GM19328 (cell line): ENCODE results near the gene TCAF1.
A peak's percentile ranks its signal among the peaks of the same experiment; 100 is the strongest.

Experiments
- ATAC-seq: cut with Tn5 transposase; IDR thresholded peaks from one replicate; pipeline ENCODE4 v1.9.1; 2021; ENCODE audit warnings: mild to moderate bottlenecking, moderate library complexity; ENCODE audit not compliant: unreplicated experiment

The TCAF1 gene, protein sequence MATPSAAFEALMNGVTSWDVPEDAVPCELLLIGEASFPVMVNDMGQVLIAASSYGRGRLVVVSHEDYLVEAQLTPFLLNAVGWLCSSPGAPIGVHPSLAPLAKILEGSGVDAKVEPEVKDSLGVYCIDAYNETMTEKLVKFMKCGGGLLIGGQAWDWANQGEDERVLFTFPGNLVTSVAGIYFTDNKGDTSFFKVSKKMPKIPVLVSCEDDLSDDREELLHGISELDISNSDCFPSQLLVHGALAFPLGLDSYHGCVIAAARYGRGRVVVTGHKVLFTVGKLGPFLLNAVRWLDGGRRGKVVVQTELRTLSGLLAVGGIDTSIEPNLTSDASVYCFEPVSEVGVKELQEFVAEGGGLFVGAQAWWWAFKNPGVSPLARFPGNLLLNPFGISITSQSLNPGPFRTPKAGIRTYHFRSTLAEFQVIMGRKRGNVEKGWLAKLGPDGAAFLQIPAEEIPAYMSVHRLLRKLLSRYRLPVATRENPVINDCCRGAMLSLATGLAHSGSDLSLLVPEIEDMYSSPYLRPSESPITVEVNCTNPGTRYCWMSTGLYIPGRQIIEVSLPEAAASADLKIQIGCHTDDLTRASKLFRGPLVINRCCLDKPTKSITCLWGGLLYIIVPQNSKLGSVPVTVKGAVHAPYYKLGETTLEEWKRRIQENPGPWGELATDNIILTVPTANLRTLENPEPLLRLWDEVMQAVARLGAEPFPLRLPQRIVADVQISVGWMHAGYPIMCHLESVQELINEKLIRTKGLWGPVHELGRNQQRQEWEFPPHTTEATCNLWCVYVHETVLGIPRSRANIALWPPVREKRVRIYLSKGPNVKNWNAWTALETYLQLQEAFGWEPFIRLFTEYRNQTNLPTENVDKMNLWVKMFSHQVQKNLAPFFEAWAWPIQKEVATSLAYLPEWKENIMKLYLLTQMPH

DNA sequence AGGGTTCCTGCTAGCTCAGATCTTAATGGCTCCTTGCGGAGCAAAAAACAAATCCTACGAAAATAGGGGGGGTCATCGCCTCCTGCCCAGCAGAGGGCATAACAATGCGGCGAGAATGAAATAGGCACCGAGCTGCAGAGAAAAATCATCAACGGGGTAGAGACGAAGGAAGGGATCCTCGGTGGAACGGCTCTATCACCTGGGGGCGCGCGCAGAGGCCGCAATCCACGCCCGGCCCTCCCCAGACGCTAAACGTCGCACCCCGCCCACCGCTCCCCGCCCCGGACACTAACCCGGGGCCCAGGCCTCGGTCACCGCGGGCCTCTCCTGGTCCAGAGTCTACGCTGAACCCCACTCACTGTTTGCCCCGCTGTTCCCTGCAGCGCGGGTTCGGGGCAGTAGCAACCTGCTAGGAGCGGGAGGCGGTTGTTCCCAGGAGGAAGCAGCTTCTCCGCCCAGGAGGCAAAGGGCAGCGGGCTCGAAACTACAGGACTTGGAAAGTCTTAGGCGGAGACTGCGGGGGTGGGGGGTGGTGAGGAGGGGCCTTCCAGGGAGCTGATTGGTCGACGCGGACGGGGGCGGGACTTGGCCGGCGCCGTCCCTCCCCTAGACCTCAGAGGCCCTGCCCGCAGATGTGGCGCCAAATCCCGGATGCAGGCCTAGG, at the start of gene TCAF1:
TCAF1 (minus strand) TSS at position 509 of the 664 bp plus-strand sequence. CDS start 25,568 bp downstream, outside the sequence.
- ATAC-seq: peak; percentile 95

DNA sequence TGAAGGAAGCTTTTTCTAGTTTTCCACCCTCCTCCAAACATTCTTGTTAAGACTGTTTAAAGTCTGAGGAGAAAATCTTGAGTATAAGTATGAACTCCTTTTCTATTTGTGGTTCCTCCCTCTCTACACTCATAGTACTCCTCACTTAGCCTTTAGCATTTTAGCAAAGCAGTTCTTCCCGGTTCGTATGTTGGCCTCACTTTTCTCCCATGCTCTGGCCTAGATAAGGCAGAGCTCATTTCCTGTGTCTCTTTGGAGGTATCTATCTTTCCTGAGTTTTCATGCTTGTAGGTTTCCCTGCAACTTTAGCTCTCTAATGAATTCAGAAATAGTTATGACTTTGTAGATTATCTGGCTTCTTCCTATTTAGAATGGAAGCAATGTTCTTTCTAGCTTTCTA, 46.8 kb upstream of the TCAF1 start:
- no peak for ATAC-seq

DNA sequence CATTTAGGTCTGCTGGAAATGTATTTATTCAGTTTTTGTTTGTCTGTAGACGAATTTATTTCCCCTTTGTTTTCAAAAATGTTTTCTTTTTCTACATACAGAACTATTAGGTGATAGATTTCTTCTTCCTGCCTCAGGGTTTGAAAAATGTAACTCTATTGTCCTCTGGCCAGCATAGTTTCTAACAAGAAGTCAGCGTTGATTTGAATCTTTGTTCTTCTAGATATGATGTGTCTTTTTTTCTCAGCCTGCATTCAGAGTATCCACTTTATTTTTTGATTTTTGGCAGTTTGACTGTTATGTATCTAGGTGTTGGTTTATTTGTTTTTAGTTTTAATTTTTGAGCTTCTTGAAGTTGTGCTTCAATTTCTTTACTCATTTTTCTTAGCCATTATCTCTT, 45.1 kb upstream of the TCAF1 start:
- ATAC-seq: no peak

DNA sequence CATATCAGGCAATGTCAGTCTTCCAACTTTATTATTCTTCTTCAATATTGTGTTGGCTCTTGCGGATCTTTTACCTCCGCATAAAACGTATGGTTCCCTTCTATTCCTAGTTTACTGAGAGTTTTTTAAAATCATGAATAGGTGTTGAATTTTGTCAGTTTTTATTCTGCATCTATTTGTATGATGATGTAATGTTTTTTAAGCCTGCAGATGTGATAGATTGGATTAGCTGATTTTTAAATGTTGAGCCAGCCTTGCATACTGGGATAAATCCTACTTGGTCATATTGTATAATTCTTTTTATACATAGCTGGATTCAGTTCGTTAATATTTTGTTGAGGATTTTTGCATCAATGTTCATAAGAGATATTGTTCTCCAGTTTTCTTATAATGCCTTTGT, 43.4 kb upstream of the TCAF1 start:
- ATAC-seq: no peak

DNA sequence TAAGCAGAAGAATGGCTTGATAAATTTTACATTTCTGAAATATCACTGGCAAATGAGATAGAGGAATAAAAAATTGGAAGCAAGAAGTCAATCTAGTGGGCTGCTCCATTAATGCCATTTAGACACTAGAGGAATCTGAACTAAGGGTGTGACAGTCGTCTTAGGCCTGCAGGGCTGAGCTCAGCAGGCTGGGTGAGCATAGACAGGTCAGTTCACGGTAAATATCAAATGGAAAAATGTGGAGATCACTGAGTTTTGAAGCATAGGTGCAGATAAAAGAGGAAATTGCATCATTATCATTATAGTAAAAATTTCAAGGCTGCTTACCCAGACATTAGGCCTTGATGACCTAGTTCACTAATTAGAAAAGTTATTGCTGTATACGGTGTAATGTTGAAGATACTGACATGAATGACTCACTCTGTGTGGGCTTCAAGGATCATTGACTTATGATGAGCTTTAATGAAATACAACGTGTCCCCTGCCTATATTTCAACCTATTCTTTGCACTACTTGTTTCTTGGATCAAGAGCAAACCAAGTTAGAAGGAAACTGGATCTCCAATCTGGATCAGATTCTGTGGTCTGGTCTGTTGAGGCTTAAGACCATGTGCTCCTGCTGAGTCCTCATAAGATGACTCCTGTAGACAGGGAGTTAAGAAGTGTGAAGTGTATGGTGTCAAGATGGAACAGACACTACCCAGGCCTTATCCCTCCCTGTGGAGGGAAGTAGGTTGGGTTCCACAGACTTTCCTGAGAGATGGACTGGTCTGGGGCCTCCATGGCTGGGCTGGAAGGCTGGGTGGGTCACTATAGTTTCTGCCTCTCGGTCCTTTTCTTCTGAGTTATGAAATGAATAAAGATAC, 36.6 kb upstream of the TCAF1 start:
- no peak for ATAC-seq

DNA sequence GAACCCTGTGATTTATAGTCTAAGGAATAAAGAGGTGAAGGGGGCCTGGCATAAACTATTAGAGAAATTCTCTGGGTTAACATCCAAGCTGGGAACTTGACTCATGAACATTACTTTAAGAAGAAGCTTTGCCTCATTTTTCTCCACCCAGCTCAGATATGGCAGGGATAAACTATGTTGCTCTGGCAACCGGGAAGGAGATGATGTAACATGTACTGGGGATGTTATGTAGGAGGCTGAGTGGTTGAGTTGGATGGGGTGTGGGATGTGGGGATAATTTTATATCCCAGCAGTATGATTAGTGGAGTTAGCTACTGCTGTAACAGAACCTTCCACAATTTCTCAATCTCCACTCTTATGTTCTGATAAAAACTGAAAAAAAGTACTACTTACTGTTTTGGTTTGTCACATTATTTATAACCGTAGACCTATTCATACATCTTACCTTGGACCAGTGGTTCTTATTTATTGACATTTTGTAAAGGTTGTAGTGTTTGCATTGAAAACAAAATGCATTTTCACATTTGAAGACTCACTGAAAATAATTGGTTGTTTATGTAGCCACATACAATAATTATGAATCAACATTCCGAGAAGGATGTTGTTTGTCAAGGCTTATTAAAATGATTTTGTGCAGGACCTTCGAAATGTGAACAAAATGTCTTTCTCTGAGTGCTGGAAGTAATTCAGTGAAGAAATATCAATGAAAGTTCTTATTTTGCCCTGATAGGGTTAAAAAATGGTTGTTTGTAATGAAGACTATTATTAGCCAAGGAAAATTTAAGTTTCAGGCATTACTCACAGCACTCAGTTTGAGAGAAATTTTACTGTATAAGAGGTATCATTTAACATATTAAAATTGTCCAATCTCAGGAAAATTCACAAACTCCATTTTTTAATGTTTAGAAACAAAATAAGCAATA, 34.4 kb upstream of the TCAF1 start:
- ATAC-seq: no peak

DNA sequence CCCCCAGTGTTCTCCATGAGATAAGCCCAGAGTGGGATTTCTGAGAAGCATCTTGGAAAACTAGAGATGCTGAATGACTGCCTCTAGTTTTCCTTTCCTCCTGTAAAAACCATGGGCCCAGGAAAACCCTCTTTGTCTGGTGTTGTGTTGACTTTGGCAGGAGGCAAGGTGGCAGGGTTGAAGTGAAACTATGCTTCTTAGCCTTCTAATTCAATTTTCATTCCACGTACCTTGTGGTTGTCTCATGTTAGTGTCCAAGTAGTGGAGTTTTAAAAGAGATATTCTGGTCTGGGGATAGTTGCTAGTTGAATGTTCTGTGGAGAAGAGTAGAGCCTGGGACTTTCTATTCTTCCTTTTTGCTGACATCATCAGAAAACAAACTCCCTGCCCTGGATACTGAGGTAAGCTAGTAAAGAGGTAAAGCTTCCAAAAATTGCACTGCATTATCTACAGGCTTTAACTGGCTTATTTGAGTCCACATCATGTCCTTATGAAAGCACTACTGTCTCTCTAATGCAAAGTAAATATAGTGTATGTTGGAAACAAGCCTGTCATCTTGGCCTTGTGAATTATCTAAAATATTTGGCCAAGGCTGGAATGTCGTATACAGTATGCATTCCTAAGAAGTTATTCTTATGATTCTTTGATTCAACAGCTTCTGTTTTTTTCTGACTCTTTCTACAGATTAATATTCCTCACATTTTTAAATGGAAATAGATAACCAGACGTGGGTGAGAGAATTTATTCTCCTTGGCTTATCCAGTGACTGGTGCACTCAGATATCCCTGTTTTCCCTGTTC, 32.8 kb upstream of the TCAF1 start, which contains the start of gene OR2F2:
OR2F2 (plus strand) TSS at position 708 of the 800 bp plus-strand sequence; CDS start at position 708, 0 bp downstream.
- no peak for ATAC-seq

DNA sequence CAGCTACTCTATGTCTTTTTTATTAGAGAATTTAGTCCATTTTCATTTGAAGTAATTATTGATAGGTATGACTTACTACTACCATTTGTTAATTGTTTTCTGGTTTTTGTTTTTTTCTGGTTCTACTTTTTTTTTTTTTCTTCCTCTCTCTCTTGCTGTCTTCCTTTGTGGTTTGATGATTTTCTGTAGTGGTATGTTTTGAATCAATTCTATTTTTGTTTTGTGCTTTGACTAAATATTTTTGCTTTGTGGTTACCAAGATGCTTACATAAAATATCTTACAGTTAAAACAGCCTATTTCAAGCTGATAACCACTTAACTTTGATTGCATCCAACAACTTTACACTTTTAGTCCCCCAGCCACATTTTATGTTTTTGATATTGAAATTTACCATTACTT, 29.8 kb upstream of the TCAF1 start:
- ATAC-seq: no peak

DNA sequence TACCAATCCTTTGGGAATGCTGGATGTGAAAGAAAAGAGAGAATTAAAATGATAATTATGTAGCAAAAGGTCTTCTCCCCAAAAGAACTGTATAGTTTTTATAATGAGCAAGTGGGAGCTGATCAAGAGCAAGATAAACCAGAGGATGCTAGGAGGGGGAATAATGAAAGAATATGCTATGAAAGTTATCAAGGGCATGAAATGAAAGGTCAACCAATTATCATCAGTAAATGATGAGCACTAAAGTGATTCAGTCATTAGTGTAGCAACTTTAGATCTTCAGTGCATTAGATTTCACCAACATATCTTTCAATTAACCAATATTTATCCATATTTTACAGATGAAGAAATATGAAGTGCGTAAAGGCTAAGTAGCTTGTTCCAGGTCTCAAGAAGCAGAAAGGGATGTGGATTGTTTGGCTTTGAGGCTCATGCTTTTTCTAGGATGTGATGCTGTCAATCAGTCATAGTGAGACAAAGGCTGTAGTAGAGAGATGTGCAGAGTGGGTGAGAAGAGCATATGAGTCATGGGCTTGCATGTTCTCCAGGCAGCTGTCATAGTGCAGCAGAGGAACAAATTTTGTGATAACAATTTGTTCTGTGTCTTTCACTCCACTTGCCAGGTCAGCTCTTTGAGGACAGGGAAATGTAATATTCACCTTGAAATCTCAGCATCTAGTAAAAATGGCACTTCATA, 27.4 kb upstream of the TCAF1 start:
- ATAC-seq: no peak

DNA sequence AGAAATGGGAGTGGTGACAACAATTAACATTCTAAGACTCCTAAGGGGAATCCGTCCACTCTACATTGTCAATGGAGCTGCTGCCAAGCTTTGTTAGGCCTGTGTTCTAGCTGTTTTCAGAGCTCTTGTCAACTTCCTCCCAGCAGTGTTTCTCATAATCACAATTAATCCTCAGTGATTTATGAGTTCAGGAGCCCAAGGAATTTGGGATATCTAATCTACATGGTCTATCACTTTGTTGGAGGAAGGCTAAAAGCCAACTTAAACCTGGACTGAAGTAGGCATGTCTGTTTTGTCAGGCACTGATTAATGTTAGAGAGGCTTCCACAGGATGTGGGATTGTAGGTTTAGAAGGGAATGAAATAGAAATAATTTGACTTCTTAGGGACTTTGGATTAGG, 22.9 kb upstream of the TCAF1 start:
- no peak for ATAC-seq

DNA sequence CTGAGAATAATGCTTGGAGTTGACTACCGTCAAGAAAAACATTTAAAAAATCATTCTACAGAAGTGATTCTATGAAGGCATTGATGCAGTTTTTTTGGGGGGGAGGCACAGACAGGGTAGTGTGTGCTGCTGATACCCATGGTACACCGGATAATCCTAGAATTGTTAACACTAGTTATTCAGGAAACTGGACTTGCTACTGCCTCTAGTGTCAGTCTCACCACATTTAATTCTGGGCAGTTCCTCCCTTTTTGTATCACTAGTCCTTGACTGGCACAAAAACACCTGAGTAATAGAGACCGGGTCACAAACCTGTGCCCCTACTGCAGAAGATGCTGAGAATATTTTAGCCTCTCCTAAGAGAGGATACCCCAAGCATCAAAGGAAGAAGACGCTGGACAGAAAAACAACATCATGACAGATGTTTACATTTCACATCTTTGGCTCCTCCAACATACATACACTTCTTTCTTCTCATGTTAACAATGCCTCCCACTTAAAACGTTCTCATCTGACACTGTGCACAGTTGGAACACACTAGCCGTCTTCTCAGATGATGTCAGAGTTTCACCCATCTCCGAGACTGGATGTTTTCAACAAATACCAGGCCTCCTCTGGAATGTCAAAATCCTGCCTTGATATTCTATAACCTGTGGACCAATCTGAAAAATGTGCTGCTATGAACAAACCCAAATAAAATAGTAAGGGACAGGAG, 13.1 kb upstream of the TCAF1 start:
- no peak for ATAC-seq

DNA sequence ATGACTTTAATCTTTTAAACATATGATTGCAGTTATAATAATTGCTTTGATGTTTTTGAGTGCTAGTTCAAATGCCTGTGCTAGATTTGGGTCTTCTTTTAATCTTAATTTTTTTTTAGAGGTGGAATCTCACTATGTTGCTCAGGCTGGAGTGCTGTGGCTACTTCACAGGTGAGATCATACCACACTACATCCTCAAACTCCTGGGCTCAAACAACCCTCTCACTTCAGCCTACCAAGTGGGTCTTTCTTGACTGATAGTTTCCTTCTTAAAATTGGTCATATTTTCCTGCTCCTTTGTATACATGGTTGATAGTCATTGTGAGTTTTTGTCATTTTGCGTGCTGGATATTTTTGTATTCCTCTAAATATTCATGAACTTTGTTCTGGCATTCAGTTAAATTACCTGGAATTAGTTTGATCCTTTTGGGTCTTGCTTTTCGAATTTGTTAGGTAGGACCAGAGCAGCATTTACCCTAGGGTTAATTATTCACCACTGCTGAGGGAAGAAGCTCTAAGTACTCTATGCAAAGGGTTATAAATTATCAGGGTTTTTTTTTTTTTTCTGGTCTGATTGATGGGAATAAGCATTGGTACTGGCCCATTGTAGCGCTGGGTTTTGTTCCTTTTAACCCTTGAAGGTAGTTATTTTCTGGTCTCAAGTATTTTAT, 12.1 kb upstream of the TCAF1 start:
- no peak for ATAC-seq

DNA sequence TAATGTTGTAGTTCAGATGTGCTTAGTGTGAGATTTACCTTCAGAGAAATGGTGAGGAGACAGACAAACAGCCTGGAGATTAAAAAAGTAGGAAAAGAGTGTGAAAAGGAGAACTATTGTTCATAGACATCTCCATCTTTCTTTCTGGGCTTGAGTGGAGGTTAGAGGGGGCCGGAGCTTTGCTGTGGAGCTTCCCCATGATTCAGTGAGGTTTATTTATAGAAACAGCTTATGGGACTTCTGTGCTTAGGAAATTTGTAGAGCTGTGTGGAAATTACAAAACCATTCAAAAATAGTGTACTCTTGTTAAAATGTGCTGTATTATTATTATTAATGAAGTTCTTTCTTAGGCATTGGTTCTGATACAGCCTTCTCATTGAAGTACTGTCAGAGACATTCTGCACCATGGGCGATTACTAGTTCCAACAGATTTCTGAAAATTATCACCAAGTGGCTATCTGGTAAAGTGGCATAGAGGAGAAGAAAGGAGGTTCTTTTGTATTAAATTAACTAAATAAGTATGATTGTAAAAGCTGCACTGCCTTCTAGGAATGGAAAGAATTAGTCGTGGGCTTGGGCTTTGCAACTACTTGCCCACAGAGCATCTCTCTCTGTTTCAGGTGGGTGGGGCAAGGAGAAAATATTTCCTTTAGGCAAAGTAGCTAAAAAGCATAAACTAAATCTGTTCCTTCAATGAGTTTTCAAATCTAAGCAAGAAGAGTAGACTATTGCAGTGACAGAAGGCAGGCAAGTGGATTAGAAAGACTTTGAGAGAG, 8.7 kb upstream of the TCAF1 start:
- ATAC-seq: no peak

DNA sequence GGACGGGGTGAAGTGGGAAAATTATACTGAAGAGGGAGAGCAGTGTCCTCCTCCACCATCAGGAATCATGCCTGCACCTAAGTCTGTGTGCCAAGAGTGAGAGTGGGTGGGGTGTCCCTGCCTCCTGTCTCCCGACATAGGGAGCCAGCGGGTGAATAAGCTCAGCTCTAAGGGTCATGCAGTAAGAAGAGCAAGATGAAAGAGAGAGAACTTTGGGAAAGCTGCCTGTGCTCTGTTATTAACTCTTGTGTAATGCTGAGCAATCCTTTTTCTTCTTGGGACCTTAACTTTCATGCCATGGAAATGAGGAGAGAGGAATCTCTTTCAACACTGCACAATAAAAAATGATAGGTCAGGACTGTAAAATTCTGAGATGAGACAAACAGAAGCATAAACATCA, 7.9 kb upstream of the TCAF1 start:
- ATAC-seq: no peak

DNA sequence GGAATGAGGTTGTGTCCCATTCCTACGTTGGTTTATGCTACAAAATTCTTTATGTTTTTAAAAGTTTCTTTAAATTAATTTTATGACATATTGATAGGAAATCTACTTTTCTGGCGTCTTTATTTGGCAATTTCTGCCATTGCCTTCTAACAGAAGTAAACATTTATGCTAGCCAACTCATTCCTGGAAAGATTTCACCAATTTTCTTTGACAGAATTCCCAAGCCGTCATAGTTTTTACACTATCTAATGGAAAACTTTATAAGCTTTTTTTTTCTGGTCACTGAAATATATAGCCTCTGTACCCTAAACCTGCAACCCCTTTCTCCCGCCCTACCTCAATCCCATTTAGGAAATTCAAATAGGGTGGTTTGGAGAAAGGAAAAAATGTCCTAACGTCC, 6.1 kb upstream of the TCAF1 start:
- no peak for ATAC-seq

DNA sequence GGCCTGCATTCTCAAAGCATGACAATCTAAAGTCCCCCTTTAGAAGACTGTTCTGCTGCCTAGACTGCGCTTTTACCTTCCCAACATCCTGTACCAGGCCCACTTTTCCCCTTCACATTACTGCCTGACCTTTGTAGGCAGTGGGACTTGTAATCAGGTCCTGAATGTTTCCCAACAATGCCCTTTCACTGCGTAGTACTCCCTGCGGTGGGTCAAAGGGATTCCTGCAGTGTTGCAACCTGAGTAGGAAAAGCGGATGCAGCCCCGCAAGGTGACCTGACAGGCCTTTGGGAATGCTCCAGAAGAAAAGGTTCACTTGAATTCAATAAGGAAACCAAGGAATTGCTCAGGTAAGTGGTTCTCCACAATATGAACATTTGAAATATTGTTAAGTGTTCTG, 4.9 kb upstream of the TCAF1 start:
- no peak for ATAC-seq
